Kidney tubule cell (primary cell): ENCODE results near the gene DCLRE1A.

Experiments
- DNase-seq: peaks from one replicate; pipeline ENCODE4 v3.0.0-alpha.2; 2018; ENCODE audit warnings: low spot score

DCLRE1A gene

GRCh38 chr10:113788604-113789083 lies 65.2 kb downstream of the DCLRE1A start:
- peak; percentile 80 for DNase-seq
